ENCODE data around the gene PREP. TPM values are rescaled to one million over a fixed set of nuclear protein-coding genes. Genes with fewer than 3 reads are reported as not detected.
A peak's percentile ranks its signal among the peaks of the same experiment; 100 is the strongest.

The PREP gene
- polyA plus RNA-seq, 1 of the 3 experiments (the other 2 are of a cell fraction) = 20.9 TPM

- H2AFZ ChIP-seq (ENCODE audit: low read depth) = no peak overlapping the region
- H4K20me1 ChIP-seq (ENCODE audit: insufficient read depth) = no peaks in the 10 kb centered on the region
- no peak overlapping the region for H3K4me3 ChIP-seq (ENCODE audit: low read depth in 2 of 2, low read length in 1 of 2)
- no peak overlapping the region for H3K4me2 ChIP-seq
- H3F3A ChIP-seq (replicated peaks; ENCODE audit: insufficient read depth) = no peaks in the 10 kb centered on the region
- H3K9me2 ChIP-seq = no peaks in the 10 kb centered on the region
- WGBS (ENCODE audit: low lambda C conversion rate) = 33% methylated on average over 2 of the region's 2 CpGs
- no peak for DNase-seq
- no peaks in the 10 kb centered on the region for H3K4me1 ChIP-seq (ENCODE audit: control insufficient read depth in 1 of 2, insufficient read depth in 2 of 2, low read depth in 1 of 2, low read length in 1 of 2)
- ChIA-PET POLR2A (no interaction called here), CTCF (no interaction called here)
- H3K27ac ChIP-seq (ENCODE audit: low read depth in 2 of 2, low read length in 1 of 2) = no peak overlapping the region
- H3K9me3 ChIP-seq = no peaks in the 10 kb centered on the region
- no peaks in the 10 kb centered on the region for H3K79me2 ChIP-seq (ENCODE audit: insufficient read depth)
- no peak for TF ChIP-seq RXRA (IDR thresholded peaks at IDR 0.05; ENCODE audit: borderline replicate concordance, low read depth)
- TF ChIP-seq, protein P1, sequence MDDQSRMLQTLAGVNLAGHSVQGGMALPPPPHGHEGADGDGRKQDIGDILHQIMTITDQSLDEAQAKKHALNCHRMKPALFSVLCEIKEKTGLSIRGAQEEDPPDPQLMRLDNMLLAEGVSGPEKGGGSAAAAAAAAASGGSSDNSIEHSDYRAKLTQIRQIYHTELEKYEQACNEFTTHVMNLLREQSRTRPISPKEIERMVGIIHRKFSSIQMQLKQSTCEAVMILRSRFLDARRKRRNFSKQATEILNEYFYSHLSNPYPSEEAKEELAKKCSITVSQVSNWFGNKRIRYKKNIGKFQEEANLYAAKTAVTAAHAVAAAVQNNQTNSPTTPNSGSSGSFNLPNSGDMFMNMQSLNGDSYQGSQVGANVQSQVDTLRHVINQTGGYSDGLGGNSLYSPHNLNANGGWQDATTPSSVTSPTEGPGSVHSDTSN (IDR thresholded peaks at IDR 0.05) = 0 out of 2 replicates have a peak, but pooled peaks have one; percentile 13
- no peaks in the 10 kb centered on the region for H3K27me3 ChIP-seq (ENCODE audit: insufficient read depth)
- H3K36me3 ChIP-seq (replicated peaks in 1 of 2; ENCODE audit: control insufficient read depth in 1 of 2, insufficient read depth in 2 of 2, low read length in 1 of 2) = no peaks in the 10 kb centered on the region
- H3K9ac ChIP-seq = no peak overlapping the region
Measured at GRCh38 chr6:105250533-105250932, 152.3 kb downstream of the PREP start.

DNA sequence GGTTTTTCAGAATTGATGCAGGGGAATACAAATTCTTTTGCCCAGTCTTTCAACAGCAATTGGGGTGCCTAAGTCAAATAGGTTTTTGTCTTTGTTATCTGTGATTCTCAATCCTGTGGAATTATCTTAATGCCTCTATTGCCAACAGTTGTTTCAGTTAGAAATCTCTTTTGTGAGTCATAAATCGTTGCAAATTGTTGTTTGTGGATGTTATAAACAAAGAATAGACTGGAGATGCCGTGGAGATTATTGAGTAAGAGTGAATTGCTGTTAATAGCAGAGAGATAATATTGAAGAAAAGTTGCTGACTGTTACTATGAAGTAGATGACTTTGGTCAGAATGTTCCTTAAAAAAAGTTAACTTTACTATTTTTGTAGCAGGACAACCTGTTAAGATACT lies 159.4 kb downstream of the PREP start:
- POLR2A ChIA-PET = no interaction called here
- no peaks in the 10 kb centered on the region for H3K27me3 ChIP-seq (ENCODE audit: insufficient read depth)
- H3K4me2 ChIP-seq = no peak overlapping the region
- WGBS (ENCODE audit: low lambda C conversion rate) = 24% methylated on average over 2 of the region's 2 CpGs
- H3K9me3 ChIP-seq = no peaks in the 10 kb centered on the region
- no peaks in the 10 kb centered on the region for H3K9me2 ChIP-seq
- no peak overlapping the region for H3K9ac ChIP-seq
- no peak overlapping the region for H3K4me3 ChIP-seq (ENCODE audit: low read depth in 2 of 2, low read length in 1 of 2)
- CTCF ChIA-PET = no interaction called here
- H3K27ac ChIP-seq (ENCODE audit: low read depth in 2 of 2, low read length in 1 of 2) = no peak overlapping the region
- no peaks in the 10 kb centered on the region for H4K20me1 ChIP-seq (ENCODE audit: insufficient read depth)
- no peaks in the 10 kb centered on the region for H3K36me3 ChIP-seq (replicated peaks in 1 of 2; ENCODE audit: control insufficient read depth in 1 of 2, insufficient read depth in 2 of 2, low read length in 1 of 2)
- no peaks in the 10 kb centered on the region for H3K79me2 ChIP-seq (ENCODE audit: insufficient read depth)
- no peak for DNase-seq
- no peaks in the 10 kb centered on the region for H3F3A ChIP-seq (replicated peaks; ENCODE audit: insufficient read depth)
- H2AFZ ChIP-seq (ENCODE audit: low read depth) = no peak overlapping the region
- no peaks in the 10 kb centered on the region for H3K4me1 ChIP-seq (ENCODE audit: control insufficient read depth in 1 of 2, insufficient read depth in 2 of 2, low read depth in 1 of 2, low read length in 1 of 2)
- TF ChIP-seq RXRA (IDR thresholded peaks at IDR 0.05; ENCODE audit: borderline replicate concordance, low read depth) (no peak), USF1 (IDR thresholded peaks at IDR 0.05; ENCODE audit: borderline replicate concordance, low read depth) (no peak), REST (IDR thresholded peaks at IDR 0.05; ENCODE audit: low read depth, low read length) (no peak), EZH2phosphoT487 (IDR thresholded peaks at IDR 0.05; ENCODE audit: borderline replicate concordance, low read depth) (no peak), TCF12 (IDR thresholded peaks at IDR 0.05) (no peak), TAF1 (IDR thresholded peaks at IDR 0.05; ENCODE audit: borderline replicate concordance, low read depth, low read length) (no peak), NRF1 (IDR thresholded peaks at IDR 0.05; ENCODE audit: low read depth, low read length) (no peak), CHD2 (IDR thresholded peaks at IDR 0.05; ENCODE audit: low read length, partially characterized antibody) (no peak)
- TF ChIP-seq, protein P2, sequence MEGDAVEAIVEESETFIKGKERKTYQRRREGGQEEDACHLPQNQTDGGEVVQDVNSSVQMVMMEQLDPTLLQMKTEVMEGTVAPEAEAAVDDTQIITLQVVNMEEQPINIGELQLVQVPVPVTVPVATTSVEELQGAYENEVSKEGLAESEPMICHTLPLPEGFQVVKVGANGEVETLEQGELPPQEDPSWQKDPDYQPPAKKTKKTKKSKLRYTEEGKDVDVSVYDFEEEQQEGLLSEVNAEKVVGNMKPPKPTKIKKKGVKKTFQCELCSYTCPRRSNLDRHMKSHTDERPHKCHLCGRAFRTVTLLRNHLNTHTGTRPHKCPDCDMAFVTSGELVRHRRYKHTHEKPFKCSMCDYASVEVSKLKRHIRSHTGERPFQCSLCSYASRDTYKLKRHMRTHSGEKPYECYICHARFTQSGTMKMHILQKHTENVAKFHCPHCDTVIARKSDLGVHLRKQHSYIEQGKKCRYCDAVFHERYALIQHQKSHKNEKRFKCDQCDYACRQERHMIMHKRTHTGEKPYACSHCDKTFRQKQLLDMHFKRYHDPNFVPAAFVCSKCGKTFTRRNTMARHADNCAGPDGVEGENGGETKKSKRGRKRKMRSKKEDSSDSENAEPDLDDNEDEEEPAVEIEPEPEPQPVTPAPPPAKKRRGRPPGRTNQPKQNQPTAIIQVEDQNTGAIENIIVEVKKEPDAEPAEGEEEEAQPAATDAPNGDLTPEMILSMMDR (IDR thresholded peaks at IDR 0.05) = no peak

Measured in SK-N-SH (cell line).